Stimulated activated CD8-positive, alpha-beta memory T cell treated with anti-CD3 and anti-CD28 coated beads, Interleukin-4, amount 100 ng/mL, for 4 hours (primary cell): ENCODE data around the gene PLEKHJ1.

Experiments used
- DNase-seq, 2 donors: peaks; one replicate each; pipeline ENCODE4 v3.0.0-alpha.2; 2020; ENCODE audit warnings: low read depth in 2 of 2, low spot score in 1 of 2

Gene PLEKHJ1

GRCh38 chr19:2270157-2270422 lies 34.0 kb upstream of the PLEKHJ1 start:
- DNase-seq = no peak

GRCh38 chr19:2269244-2270156 lies 33.4 kb upstream of the PLEKHJ1 start:
- DNase-seq = peak; percentile 96 to 98

- DNase-seq = no peak
Observed at GRCh38 chr19:2268861-2269243, 32.7 kb upstream of the PLEKHJ1 start.

- DNase-seq = no peak
Observed at GRCh38 chr19:2268480-2268830, 32.3 kb upstream of the PLEKHJ1 start.

GRCh38 chr19:2266183-2266993 lies 30.3 kb upstream of the PLEKHJ1 start:
- no peak for DNase-seq

- no peak for DNase-seq
Observed at GRCh38 chr19:2261438-2262172, 25.5 kb upstream of the PLEKHJ1 start.

- no peak for DNase-seq
Observed at GRCh38 chr19:2260341-2260805, 24.2 kb upstream of the PLEKHJ1 start.

GRCh38 chr19:2259336-2259735 lies 23.2 kb upstream of the PLEKHJ1 start:
- no peak for DNase-seq

- no peak for DNase-seq
Observed at GRCh38 chr19:2255982-2256685, 20.0 kb upstream of the PLEKHJ1 start, which contains the start of gene JSRP1. JSRP1 (minus strand) TSS chr19:2256417; CDS start chr19:2255314, 1,103 bp downstream.

- no peak for DNase-seq
Observed at GRCh38 chr19:2255112-2255845, 19.1 kb upstream of the PLEKHJ1 start.

GRCh38 chr19:2254064-2254872 lies 18.1 kb upstream of the PLEKHJ1 start:
- no peak for DNase-seq

GRCh38 chr19:2253106-2254063 lies 17.3 kb upstream of the PLEKHJ1 start:
- no peak for DNase-seq

GRCh38 chr19:2252797-2253105 lies 16.6 kb upstream of the PLEKHJ1 start:
- no peak for DNase-seq

GRCh38 chr19:2252055-2252796 lies 16.1 kb upstream of the PLEKHJ1 start:
- no peak for DNase-seq

GRCh38 chr19:2251106-2252054 lies 15.3 kb upstream of the PLEKHJ1 start:
- no peak for DNase-seq

GRCh38 chr19:2250766-2251105 lies 14.6 kb upstream of the PLEKHJ1 start:
- DNase-seq = no peak
